Astrocyte (in vitro differentiated cells and primary cell): ENCODE results near the gene TP73. TPM values are rescaled to one million over a fixed set of nuclear protein-coding genes. Genes with fewer than 3 reads are reported as not detected.
A peak's percentile ranks its signal among the peaks of the same experiment; 100 is the strongest.

Source experiments
- DNase-seq: peaks from one replicate; pipeline ENCODE4 v3.0.0-alpha.2; 2010; ENCODE audit warnings: low read depth
- FAIRE-seq: peaks from 2 replicates; lab custom pipeline; 2011; peaks lifted over from hg19 to GRCh38; lab: Jason Lieb, UNC
- H2AFZ ChIP-seq: 2 replicates; pipeline ENCODE4 v1.6.0; 2012; ENCODE audit warnings: low read depth, low read length, inconsistent platforms
- H3K27ac ChIP-seq: 2 replicates; pipeline ENCODE4 v1.5.1; 2011; ENCODE audit warnings: low read depth, low read length, inconsistent platforms
- H3K27me3 ChIP-seq: 2 replicates; pipeline ENCODE4 v1.6.0; 2011; ENCODE audit warnings: low read length, inconsistent platforms; ENCODE audit not compliant: insufficient read depth
- H3K36me3 ChIP-seq: 2 replicates; pipeline ENCODE4 v1.5.1; 2011; ENCODE audit warnings: low read length, inconsistent platforms; ENCODE audit not compliant: insufficient read depth
- H3K4me1 ChIP-seq: 2 replicates; pipeline ENCODE4 v1.5.1; 2011; ENCODE audit warnings: low read length, inconsistent platforms; ENCODE audit not compliant: insufficient read depth
- H3K4me2 ChIP-seq: 2 replicates; pipeline ENCODE4 v1.6.0; 2012; ENCODE audit warnings: low read length, inconsistent platforms
- H3K4me3 ChIP-seq: 2 replicates; pipeline ENCODE4 v1.5.1; 2011; ENCODE audit warnings: low read depth, mild to moderate bottlenecking, low read length, inconsistent platforms; ENCODE audit not compliant: insufficient read depth
- H3K79me2 ChIP-seq: 2 replicates; pipeline ENCODE4 v1.6.0; 2012; ENCODE audit warnings: mild to moderate bottlenecking, low read length, inconsistent platforms; ENCODE audit not compliant: insufficient read depth
- H3K9ac ChIP-seq: 2 replicates; pipeline ENCODE4 v1.6.0; 2012; ENCODE audit warnings: mild to moderate bottlenecking, low read length, inconsistent platforms
- H3K9me3 ChIP-seq: 2 replicates; pipeline ENCODE4 v1.5.1; 2012; ENCODE audit warnings: low read depth, mild to moderate bottlenecking, low read length, inconsistent platforms; ENCODE audit not compliant: insufficient read depth
- H4K20me1 ChIP-seq: 2 replicates; pipeline ENCODE4 v1.6.0; 2012; ENCODE audit warnings: low read length, inconsistent platforms; ENCODE audit not compliant: insufficient read depth
- H3K27ac Mint-ChIP-seq: one replicate; pipeline ENCODE4 v1.8.0; 2021; ENCODE audit warnings: mild to moderate bottlenecking, mixed read lengths; ENCODE audit not compliant: unreplicated experiment
- H3K27me3 Mint-ChIP-seq: one replicate; pipeline ENCODE4 v1.8.0; 2021; ENCODE audit warnings: low read depth, mixed read lengths; ENCODE audit not compliant: unreplicated experiment
- H3K36me3 Mint-ChIP-seq: one replicate; pipeline ENCODE4 v1.8.0; 2021; ENCODE audit warnings: low read depth, mixed read lengths; ENCODE audit not compliant: unreplicated experiment
- H3K4me1 Mint-ChIP-seq: one replicate; pipeline ENCODE4 v1.8.0; 2021; ENCODE audit warnings: low read depth, mixed read lengths; ENCODE audit not compliant: unreplicated experiment
- H3K4me3 Mint-ChIP-seq: one replicate; pipeline ENCODE4 v1.8.0; 2021; ENCODE audit warnings: mild to moderate bottlenecking, moderate library complexity, mixed read lengths; ENCODE audit not compliant: unreplicated experiment
- H3K9me3 Mint-ChIP-seq: one replicate; pipeline ENCODE4 v1.8.0; 2021; ENCODE audit warnings: mild to moderate bottlenecking, mixed read lengths; ENCODE audit not compliant: unreplicated experiment
- CTCF ChIP-seq: IDR thresholded peaks from 2 replicates; pipeline ENCODE4 v1.5.1; 2011; ENCODE audit warnings: low read depth, mild to moderate bottlenecking, inconsistent platforms, low read length, moderate library complexity; ENCODE audit not compliant: insufficient read depth
- EZH2 ChIP-seq: IDR thresholded peaks from 2 replicates; pipeline ENCODE4 v1.6.1; 2012; ENCODE audit warnings: mild to moderate bottlenecking, low read length, inconsistent platforms; ENCODE audit not compliant: insufficient read depth
- total RNA-seq: library from RNA; stranded (reverse); gene quantifications from 2 replicates; pipeline ENCODE4 v1.2.1, GENCODE V29; 2021

TP73 gene
- total RNA-seq, 1 donor from 2014 or later, result 0.18 TPM

GRCh38 chr1:3708791-3709190 is 56.5 kb downstream of the TP73 start:
- H3K27me3 Mint-ChIP-seq, result peaks cover 34% of the 10 kb centered on the region
- H3K36me3 Mint-ChIP-seq, result no peaks in the 10 kb centered on the region
- peaks cover 17% of the 10 kb centered on the region for H3K27me3 ChIP-seq
- H3K4me3 Mint-ChIP-seq, result no peak overlapping the region
- H3K4me2 ChIP-seq, result no peak overlapping the region
- no peak overlapping the region for H3K9ac ChIP-seq
- no peaks in the 10 kb centered on the region for H3K9me3 Mint-ChIP-seq
- no peaks in the 10 kb centered on the region for H3K4me1 ChIP-seq
- TF ChIP-seq CTCF (no peak), EZH2 (no peak)
- H3K79me2 ChIP-seq, result no peaks in the 10 kb centered on the region
- H3K36me3 ChIP-seq, result no peaks in the 10 kb centered on the region
- no peak for FAIRE-seq
- H3K27ac Mint-ChIP-seq, result no peak overlapping the region
- no peak overlapping the region for H3K27ac ChIP-seq
- no peaks in the 10 kb centered on the region for H3K9me3 ChIP-seq
- H3K4me1 Mint-ChIP-seq, result peaks cover 3% of the 10 kb centered on the region
- H3K4me3 ChIP-seq, result no peak overlapping the region
- no peak overlapping the region for H2AFZ ChIP-seq
- no peak for DNase-seq
- H4K20me1 ChIP-seq, result no peaks in the 10 kb centered on the region

- Mint-ChIP-seq H3K27me3 (peaks cover 27% of the 10 kb centered on the region), H3K4me1 (peaks cover 3% of the 10 kb centered on the region), H3K4me3 (no peak overlapping the region), H3K36me3 (no peaks in the 10 kb centered on the region), H3K27ac (peak overlapping the region; percentile 34), H3K9me3 (no peaks in the 10 kb centered on the region)
- Histone ChIP-seq H4K20me1 (no peaks in the 10 kb centered on the region), H2AFZ (no peak overlapping the region), H3K9ac (no peak overlapping the region), H3K4me3 (no peak overlapping the region), H3K27ac (no peak overlapping the region), H3K9me3 (no peaks in the 10 kb centered on the region), H3K4me2 (no peak overlapping the region), H3K4me1 (no peaks in the 10 kb centered on the region), H3K27me3 (peaks cover 24% of the 10 kb centered on the region), H3K36me3 (no peaks in the 10 kb centered on the region), H3K79me2 (no peaks in the 10 kb centered on the region)
- TF ChIP-seq EZH2 (no peak), CTCF (no peak)
- DNase-seq (no peak), FAIRE-seq (no peak)
Measured at GRCh38 chr1:3710251-3710650, 57.9 kb downstream of the TP73 start.

GRCh38 chr1:3711381-3711779 is 59.1 kb downstream of the TP73 start:
- Histone ChIP-seq H3K27me3 (peaks cover 28% of the 10 kb centered on the region), H3K9ac (no peak overlapping the region), H3K4me2 (no peak overlapping the region), H4K20me1 (no peaks in the 10 kb centered on the region), H3K27ac (no peak overlapping the region), H2AFZ (no peak overlapping the region), H3K4me3 (no peak overlapping the region), H3K36me3 (no peaks in the 10 kb centered on the region), H3K4me1 (no peaks in the 10 kb centered on the region), H3K79me2 (no peaks in the 10 kb centered on the region), H3K9me3 (no peaks in the 10 kb centered on the region)
- TF ChIP-seq CTCF (no peak), EZH2 (no peak)
- DNase-seq (no peak), FAIRE-seq (no peak)
- no peaks in the 10 kb centered on the region for H3K9me3 Mint-ChIP-seq
- peaks cover 31% of the 10 kb centered on the region for H3K27me3 Mint-ChIP-seq
- H3K4me3 Mint-ChIP-seq, result no peak overlapping the region
- peaks cover 3% of the 10 kb centered on the region for H3K4me1 Mint-ChIP-seq
- H3K27ac Mint-ChIP-seq, result no peak overlapping the region
- H3K36me3 Mint-ChIP-seq, result no peaks in the 10 kb centered on the region
